GM12878 (cell line): ENCODE data around the gene TPBGL. TPM values are rescaled to one million over a fixed set of nuclear protein-coding genes. Genes with fewer than 3 reads are reported as not detected.

Source experiments
- ATAC-seq: fragments of 200-7000 bp; cut with Tn5 transposase; 3 replicates; pipeline ENCODE4 v1.9.1; 2020; ENCODE audit warnings: mild to moderate bottlenecking, moderate library complexity
- BruUV-seq: library from RNA; stranded (reverse); fragments of 400-500 nt; replicated peaks from 2 replicates; lab custom pipeline; 2021; lab: Mats Ljungman, UMichigan
- CTCF ChIA-PET: fragments of 300-600 bp; sonication (Branson Sonifier 250); formaldehyde crosslinking; extraction: SDS; loops from one replicate; lab custom pipeline; 2021; ENCODE audit warnings: inconsistent platforms; lab: Yijun Ruan, JAX
- POLR2A ChIA-PET: fragments of 350-600 bp; formaldehyde crosslinking; extraction: SDS; loops from one replicate; lab custom pipeline; 2021; ENCODE audit warnings: inconsistent platforms; lab: Charles Lee
- RAD21 ChIA-PET: fragments of 300-600 bp; sonication (Branson Sonifier 250); formaldehyde crosslinking; loops from one replicate; lab custom pipeline; 2023; ENCODE audit warnings: antibody characterized with exemption; ENCODE audit not compliant: unreplicated experiment; lab: Charles Lee
- SMC1A ChIA-PET: fragments of 300-600 bp; sonication (Branson Sonifier 250); formaldehyde crosslinking; loops from one replicate; lab custom pipeline; 2023; ENCODE audit not compliant: unreplicated experiment, uncharacterized antibody; lab: Charles Lee
- DNase-seq: peaks from one replicate; pipeline ENCODE4 v3.0.0-alpha.2; 2011; ENCODE audit warnings: low read depth, low spot score
- FAIRE-seq: peaks from 3 replicates; lab custom pipeline; 2011; peaks lifted over from hg19 to GRCh38; lab: Jason Lieb, UNC
- H2AFZ ChIP-seq: 2 replicates; pipeline ENCODE4 v1.6.0; 2011; ENCODE audit warnings: low read depth, low read length, control low read depth; ENCODE audit not compliant: control insufficient read depth
- H3K27ac ChIP-seq: 2 replicates; pipeline ENCODE4 v1.5.1; 2011; ENCODE audit warnings: control low read depth; ENCODE audit not compliant: control insufficient read depth, insufficient read depth
- H3K27me3 ChIP-seq, 2 experiments: replicated peaks in 1 of 2; 2 replicates each; pipeline versions ENCODE4 v1.6.0 to v1.6.1; 2011; ENCODE audit warnings: low read length in 1 of 2; ENCODE audit not compliant: control insufficient read depth in 2 of 2, insufficient read depth in 2 of 2
- H3K36me3 ChIP-seq, 2 experiments: 2 replicates each; pipeline ENCODE4 v1.5.1; 2011; ENCODE audit warnings: low read length in 1 of 2; ENCODE audit not compliant: control insufficient read depth in 2 of 2, insufficient read depth in 2 of 2
- H3K4me1 ChIP-seq: 2 replicates; pipeline ENCODE4 v1.6.1; 2011; ENCODE audit warnings: mild to moderate bottlenecking, low read length, moderate library complexity, mixed read lengths; ENCODE audit not compliant: control insufficient read depth, insufficient read depth
- H3K4me2 ChIP-seq: 2 replicates; pipeline ENCODE4 v1.6.0; 2011; ENCODE audit warnings: control low read depth; ENCODE audit not compliant: control insufficient read depth, insufficient read depth
- H3K4me3 ChIP-seq: fragments of 200-600 bp; sonication (generic); 2 replicates; pipeline ENCODE4 v1.5.1; 2016
- H3K79me2 ChIP-seq: 2 replicates; pipeline ENCODE4 v1.6.0; 2011; ENCODE audit warnings: low read length; ENCODE audit not compliant: control insufficient read depth, insufficient read depth
- H3K9ac ChIP-seq: 2 replicates; pipeline ENCODE4 v1.8.0; 2011; ENCODE audit warnings: low read length, control low read depth, mixed read lengths; ENCODE audit not compliant: control insufficient read depth, insufficient read depth
- H3K9me3 ChIP-seq: replicated peaks from 3 replicates; pipeline ENCODE4 v1.5.1; 2011; ENCODE audit warnings: mild to moderate bottlenecking, low read length; ENCODE audit not compliant: control insufficient read depth, insufficient read depth
- H4K20me1 ChIP-seq: 2 replicates; pipeline ENCODE4 v1.6.0; 2011; ENCODE audit not compliant: control insufficient read depth, insufficient read depth
- CBX3 ChIP-seq: fragments of 200-600 bp; sonication (generic); IDR thresholded peaks from 2 replicates; pipeline ENCODE4 v1.6.1; 2016; ENCODE audit warnings: low read depth, borderline replicate concordance
- CHD4 ChIP-seq: fragments of 200-600 bp; sonication (generic); IDR thresholded peaks from 2 replicates; pipeline ENCODE4 v1.6.1; 2016; ENCODE audit warnings: mild to moderate bottlenecking
- CREM ChIP-seq: IDR thresholded peaks from 2 replicates; pipeline ENCODE4 v1.6.1; 2014; ENCODE audit warnings: antibody characterized with exemption, low read depth
- FOXK2 ChIP-seq: fragments of 450-650 bp; IDR thresholded peaks from 2 replicates; pipeline ENCODE4 v1.6.1; 2017; ENCODE audit warnings: mild to moderate bottlenecking, moderate library complexity
- RB1 ChIP-seq: fragments of 450-650 bp; formaldehyde crosslinking; IDR thresholded peaks from 2 replicates; pipeline ENCODE4 v1.6.1; 2017; ENCODE audit warnings: mild to moderate bottlenecking, borderline replicate concordance
- SMARCA5 ChIP-seq: fragments of 450-650 bp; IDR thresholded peaks from 2 replicates; pipeline ENCODE4 v1.6.1; 2017; ENCODE audit warnings: mild to moderate bottlenecking
- SP1 ChIP-seq: IDR thresholded peaks from one replicate; pipeline ENCODE4 v1.6.1; 2011; ENCODE audit warnings: low read depth, low read length
- WGBS: methylation state at CpG from one replicate; pipeline ENCODE4 v1.1.6; 2016; ENCODE audit warnings: low lambda C conversion rate; ENCODE audit not compliant: insufficient replicate concordance, insufficient coverage; ENCODE audit errors: missing lambda C conversion rate; 5-methylcytosine and 5-hydroxymethylcytosine counted together
- in situ Hi-C: fragments of 300-500 bp; cut with MboI; formaldehyde crosslinking; loops from 9 replicates; pipeline ENCODE4 v1.14.3; 2018; ENCODE audit warnings: mixed read lengths
- intact Hi-C: fragments of 100-400 bp; cut with micrococcal nuclease; formaldehyde crosslinking; loops from one replicate; pipeline ENCODE4 v1.14.2; 2022; ENCODE audit not compliant: unreplicated experiment
- polyA plus RNA-seq, 11 experiments: library from polyadenylated mRNA; depleted of rRNA in 4 of 11; unstranded in 6 of 11; stranded (reverse) in 5 of 11; fragments of >200 nt; fragmentation: Nextera tagmentation in 4 of 11; fragmentation: Illumina TruSeq in 1 of 11; extraction: Ambion mirVana in 4 of 11; extraction: Trizol in 1 of 11; gene quantifications; 1 replicate in 1 of 11; 2 replicates in 10 of 11; pipeline versions ENCODE4 v1.2.1 to v1.2.3, GENCODE V29; 2011 to 2016; ENCODE audit warnings: inconsistent platforms in 2 of 11, missing spikeins in 2 of 11, low read depth in 1 of 11
- total RNA-seq, 4 experiments: library from RNA; depleted of rRNA in 3 of 4; stranded (reverse); fragments of >200 nt in 3 of 4; fragmentation: Illumina TruSeq in 1 of 4; extraction: Trizol in 1 of 4; gene quantifications; 2 replicates each; pipeline versions ENCODE4 v1.2.1 to v1.2.3, GENCODE V29; 2013 to 2021
- TF ChIP-seq, protein P1 (sequence below): fragments of 450-650 bp; IDR thresholded peaks from 2 replicates; pipeline ENCODE4 v1.6.1; 2017; ENCODE audit warnings: borderline replicate concordance
- TF ChIP-seq, protein P2 (sequence below): IDR thresholded peaks from 2 replicates; pipeline ENCODE4 v1.6.1; 2012; ENCODE audit warnings: low read depth, low read length, improper control_type of control experiment

TPBGL gene
- total and polyA plus RNA-seq, 10 of the 15 experiments (the other 5 are each of a cell fraction or from before 2014, with no cell fraction given), result not detected

DNA sequence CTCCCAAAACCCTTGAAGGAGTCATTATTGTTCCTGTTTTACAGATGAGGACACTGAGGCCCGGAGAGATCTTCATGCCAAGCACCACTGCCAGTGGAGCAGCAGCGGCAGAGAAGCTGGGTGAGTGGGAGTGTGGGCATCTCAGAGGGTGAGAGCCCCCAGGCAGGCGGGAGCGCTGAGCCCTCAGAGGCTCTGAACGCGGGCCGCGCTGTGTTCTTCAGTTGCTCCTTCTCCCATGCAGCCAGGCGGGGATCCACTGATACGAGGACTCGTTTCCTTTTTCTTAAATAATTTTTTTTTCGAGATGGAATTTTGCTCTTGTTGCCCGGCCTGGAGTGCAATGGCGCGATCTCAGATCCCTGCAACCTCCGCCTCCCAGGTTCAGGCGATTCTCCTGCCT, 47.0 kb downstream of the TPBGL start:
- H3K27ac ChIP-seq, result no peak overlapping the region
- H2AFZ ChIP-seq, result no peak overlapping the region
- no peaks in the 10 kb centered on the region; a peak in 1 of 4 replicates for H3K36me3 ChIP-seq
- FAIRE-seq, result no peak
- H3K9me3 ChIP-seq, result no peaks in the 10 kb centered on the region
- H3K4me3 ChIP-seq, result no peak overlapping the region
- no TSS peak for BruUV-seq
- SMC1A ChIA-PET, result no interaction called here
- intact Hi-C loops, result no loop called here
- H3K79me2 ChIP-seq, result no peaks in the 10 kb centered on the region
- H4K20me1 ChIP-seq, result no peaks in the 10 kb centered on the region
- H3K4me1 ChIP-seq, result no peaks in the 10 kb centered on the region
- H3K4me2 ChIP-seq, result no peak overlapping the region
- no peaks in the 10 kb centered on the region for H3K27me3 ChIP-seq
- POLR2A ChIA-PET, result no interaction called here
- TF ChIP-seq FOXK2 (no peak), SMARCA5 (no peak), SP1 (no peak), CHD4 (no peak), RB1 (no peak), CBX3 (no peak), CREM (no peak)
- TF ChIP-seq, protein P1, sequence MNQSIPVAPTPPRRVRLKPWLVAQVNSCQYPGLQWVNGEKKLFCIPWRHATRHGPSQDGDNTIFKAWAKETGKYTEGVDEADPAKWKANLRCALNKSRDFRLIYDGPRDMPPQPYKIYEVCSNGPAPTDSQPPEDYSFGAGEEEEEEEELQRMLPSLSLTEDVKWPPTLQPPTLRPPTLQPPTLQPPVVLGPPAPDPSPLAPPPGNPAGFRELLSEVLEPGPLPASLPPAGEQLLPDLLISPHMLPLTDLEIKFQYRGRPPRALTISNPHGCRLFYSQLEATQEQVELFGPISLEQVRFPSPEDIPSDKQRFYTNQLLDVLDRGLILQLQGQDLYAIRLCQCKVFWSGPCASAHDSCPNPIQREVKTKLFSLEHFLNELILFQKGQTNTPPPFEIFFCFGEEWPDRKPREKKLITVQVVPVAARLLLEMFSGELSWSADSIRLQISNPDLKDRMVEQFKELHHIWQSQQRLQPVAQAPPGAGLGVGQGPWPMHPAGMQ, result no peak
- TF ChIP-seq, protein P2, sequence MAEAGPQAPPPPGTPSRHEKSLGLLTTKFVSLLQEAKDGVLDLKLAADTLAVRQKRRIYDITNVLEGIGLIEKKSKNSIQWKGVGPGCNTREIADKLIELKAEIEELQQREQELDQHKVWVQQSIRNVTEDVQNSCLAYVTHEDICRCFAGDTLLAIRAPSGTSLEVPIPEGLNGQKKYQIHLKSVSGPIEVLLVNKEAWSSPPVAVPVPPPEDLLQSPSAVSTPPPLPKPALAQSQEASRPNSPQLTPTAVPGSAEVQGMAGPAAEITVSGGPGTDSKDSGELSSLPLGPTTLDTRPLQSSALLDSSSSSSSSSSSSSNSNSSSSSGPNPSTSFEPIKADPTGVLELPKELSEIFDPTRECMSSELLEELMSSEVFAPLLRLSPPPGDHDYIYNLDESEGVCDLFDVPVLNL, result no peak
- CTCF ChIA-PET, result no interaction called here
- RAD21 ChIA-PET, result no interaction called here
- WGBS, result 68% methylated on average over 17 of the region's 17 CpGs
- no peak for DNase-seq
- in situ Hi-C loops, result no loop called here
- ATAC-seq, result no peak
- no peak overlapping the region for H3K9ac ChIP-seq
